ENCODE measurements around the gene TLE3. TPM values are rescaled to one million over a fixed set of nuclear protein-coding genes. Genes with fewer than 3 reads are reported as not detected.

TLE3 gene
- total RNA-seq, 1 experiment from 2014 or later = 98.2 TPM

DNA sequence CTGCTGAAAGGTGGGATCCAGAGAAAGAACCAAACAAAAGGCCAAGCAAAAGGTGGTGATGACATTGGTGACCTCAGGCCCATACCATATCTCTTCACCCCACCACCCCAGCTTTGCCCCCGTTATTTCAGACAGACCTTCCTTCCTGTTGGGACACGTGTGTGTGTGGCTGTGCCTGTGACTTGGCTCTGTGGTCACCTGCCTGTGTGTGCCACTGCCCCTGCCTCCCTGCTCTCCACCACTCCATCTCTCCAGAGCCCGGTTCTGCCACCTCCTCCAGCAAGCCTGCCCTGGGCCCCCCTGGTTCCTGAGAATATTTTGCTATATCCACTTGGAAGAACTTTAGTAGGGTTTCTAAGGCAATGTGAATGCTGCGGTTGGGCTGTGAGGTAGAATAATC is 28.6 kb upstream of the TLE3 start:
- no peaks in the 10 kb centered on the region for H3K79me1 ChIP-seq (ENCODE audit: insufficient read depth, low read depth, low read length, poor library complexity, severe bottlenecking)
- no peaks in the 10 kb centered on the region for H3K4me1 ChIP-seq (ENCODE audit: insufficient read depth, low read length)
- no peak overlapping the region for H4K91ac ChIP-seq (ENCODE audit: insufficient read length, low read depth, low read length)
- Mint-ChIP-seq H3K27ac (no peak overlapping the region), H3K9me3 (no peaks in the 10 kb centered on the region; a peak in 1 of 5 replicates), H3K27me3 (ENCODE audit: low read depth) (peaks cover 23% of the 10 kb centered on the region), H3K36me3 (ENCODE audit: insufficient read depth in 1 of 3, low read depth in 3 of 3) (no peaks in the 10 kb centered on the region; a peak in 1 of 7 replicates), H3K4me3 (no peak overlapping the region), H3K4me1 (no peaks in the 10 kb centered on the region)
- no peaks in the 10 kb centered on the region for H3K9me3 ChIP-seq (ENCODE audit: control insufficient read depth, low read depth, low read length)
- no peak overlapping the region for H3K18ac ChIP-seq (ENCODE audit: insufficient read length, low read depth, low read length)
- H2BK20ac ChIP-seq (ENCODE audit: low read depth, low read length, poor library complexity, severe bottlenecking) = no peak overlapping the region
- H2BK15ac ChIP-seq (ENCODE audit: low read depth, low read length) = no peak overlapping the region
- no peak overlapping the region for H4K8ac ChIP-seq (replicated peaks; ENCODE audit: insufficient read length, low read depth, low read length)
- H3T11ph ChIP-seq (ENCODE audit: low read length) = no peak overlapping the region
- no peak overlapping the region for H3K23ac ChIP-seq (ENCODE audit: insufficient read length, low read depth, low read length)
- H2AK5ac ChIP-seq (ENCODE audit: insufficient read length, low read length) = no peak overlapping the region
- no peak overlapping the region for H2AFZ ChIP-seq (ENCODE audit: low read length)
- no peaks in the 10 kb centered on the region for H3K27me3 ChIP-seq (ENCODE audit: insufficient read depth, low read length)
- WGBS (ENCODE audit: extremely low coverage, insufficient read length, low lambda C conversion rate) = no CpG with 5 or more reads among the region's 4 CpGs
- H2BK5ac ChIP-seq (ENCODE audit: insufficient read length, low read length) = no peak overlapping the region
- no peaks in the 10 kb centered on the region for H4K20me1 ChIP-seq (ENCODE audit: control insufficient read depth, insufficient read depth, insufficient read length)
- H2BK12ac ChIP-seq (ENCODE audit: insufficient read length, low read depth, low read length) = no peak overlapping the region
- no peak overlapping the region for H3K56ac ChIP-seq (ENCODE audit: insufficient read length, low read depth, low read length)
- DNase-seq = no peak
- TF ChIP-seq, protein P1, sequence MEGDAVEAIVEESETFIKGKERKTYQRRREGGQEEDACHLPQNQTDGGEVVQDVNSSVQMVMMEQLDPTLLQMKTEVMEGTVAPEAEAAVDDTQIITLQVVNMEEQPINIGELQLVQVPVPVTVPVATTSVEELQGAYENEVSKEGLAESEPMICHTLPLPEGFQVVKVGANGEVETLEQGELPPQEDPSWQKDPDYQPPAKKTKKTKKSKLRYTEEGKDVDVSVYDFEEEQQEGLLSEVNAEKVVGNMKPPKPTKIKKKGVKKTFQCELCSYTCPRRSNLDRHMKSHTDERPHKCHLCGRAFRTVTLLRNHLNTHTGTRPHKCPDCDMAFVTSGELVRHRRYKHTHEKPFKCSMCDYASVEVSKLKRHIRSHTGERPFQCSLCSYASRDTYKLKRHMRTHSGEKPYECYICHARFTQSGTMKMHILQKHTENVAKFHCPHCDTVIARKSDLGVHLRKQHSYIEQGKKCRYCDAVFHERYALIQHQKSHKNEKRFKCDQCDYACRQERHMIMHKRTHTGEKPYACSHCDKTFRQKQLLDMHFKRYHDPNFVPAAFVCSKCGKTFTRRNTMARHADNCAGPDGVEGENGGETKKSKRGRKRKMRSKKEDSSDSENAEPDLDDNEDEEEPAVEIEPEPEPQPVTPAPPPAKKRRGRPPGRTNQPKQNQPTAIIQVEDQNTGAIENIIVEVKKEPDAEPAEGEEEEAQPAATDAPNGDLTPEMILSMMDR (conservative IDR thresholded peaks at IDR 0.05) = no peak
- no peaks in the 10 kb centered on the region for H3K23me2 ChIP-seq (ENCODE audit: insufficient read length, low read depth, low read length, poor library complexity, severe bottlenecking)
- no peaks in the 10 kb centered on the region for H3K79me2 ChIP-seq (ENCODE audit: insufficient read depth, low read length)
- H3K14ac ChIP-seq (ENCODE audit: insufficient read depth, low read length) = no peak overlapping the region; the same call in 1 of the 2 replicates
- no peak overlapping the region for H3K9ac ChIP-seq (ENCODE audit: extremely low read depth, insufficient read length, low read length)
- no peak overlapping the region for H3K27ac ChIP-seq (ENCODE audit: insufficient read length, low read depth, low read length)
- H3K4ac ChIP-seq (ENCODE audit: low read depth, low read length) = no peak overlapping the region
- no peak overlapping the region for H3K4me2 ChIP-seq (ENCODE audit: insufficient read depth, insufficient read length, low read length)
- no peak overlapping the region for H2BK120ac ChIP-seq (ENCODE audit: low read depth, low read length, poor library complexity, severe bottlenecking)
- no peak overlapping the region for H4K5ac ChIP-seq (ENCODE audit: insufficient read length, low read depth, low read length)

Measured in H9 (cell line).